Activated CD4-positive, alpha-beta T cell treated with anti-CD3 and anti-CD28 coated beads for 36 hours (primary cell): ENCODE data around the gene AP1M1. TPM values are rescaled to one million over a fixed set of nuclear protein-coding genes. Genes with fewer than 3 reads are reported as not detected.

Source experiments
- ATAC-seq: fragments of 200-7000 bp; cut with Tn5 transposase; one replicate; pipeline ENCODE4 v1.10.0; 2021; ENCODE audit warnings: mild to moderate bottlenecking, moderate library complexity
- CTCF ChIA-PET: fragments of 350-600 bp; sonication (Branson Sonifier 250); formaldehyde crosslinking; loops from one replicate; lab custom pipeline; 2021; ENCODE audit warnings: antibody characterized with exemption; lab: Charles Lee
- POLR2A ChIA-PET: fragments of 350-600 bp; sonication (Branson Sonifier 250); formaldehyde crosslinking; loops from one replicate; lab custom pipeline; 2021; ENCODE audit warnings: antibody characterized with exemption, inconsistent platforms; lab: Charles Lee
- DNase-seq: peaks from one replicate; pipeline ENCODE4 v3.0.0-alpha.2; 2020
- H3K27ac Mint-ChIP-seq: one replicate; pipeline ENCODE4 v1.8.0; 2021; ENCODE audit warnings: mixed read lengths
- H3K27me3 Mint-ChIP-seq: one replicate; pipeline ENCODE4 v1.8.0; 2021; ENCODE audit warnings: mixed read lengths
- H3K36me3 Mint-ChIP-seq: one replicate; pipeline ENCODE4 v1.8.0; 2021; ENCODE audit warnings: low read depth, mixed read lengths
- H3K4me1 Mint-ChIP-seq: one replicate; pipeline ENCODE4 v1.8.0; 2021; ENCODE audit warnings: mixed read lengths
- H3K4me3 Mint-ChIP-seq: one replicate; pipeline ENCODE4 v1.8.0; 2021; ENCODE audit warnings: mild to moderate bottlenecking, moderate library complexity, mixed read lengths
- H3K9me3 Mint-ChIP-seq: one replicate; pipeline ENCODE4 v1.8.0; 2021; ENCODE audit warnings: low read depth, mixed read lengths
- intact Hi-C, 2 experiments: fragments of 100-400 bp; cut with DNase I in 1 of 2; cut with micrococcal nuclease in 1 of 2; formaldehyde crosslinking; loops; one replicate each; pipeline versions ENCODE4 v1.14.2 to v1.15.1; 2022 to 2024; cut with DNase I, micrococcal nuclease
- total RNA-seq, 2 experiments: library from RNA; stranded (reverse); gene quantifications; one replicate each; pipeline ENCODE4 v1.2.3, GENCODE V29; 2021

The AP1M1 gene
- total RNA-seq, 2 experiments from 2014 or later, result 61.8 to 92.0 TPM

- H3K27ac Mint-ChIP-seq, result peak overlapping the region; percentile 15
- ChIA-PET POLR2A (interaction anchor here (0.5 kb wide), 1 partner anchor 67 kb away, joined by 4 read pairs; no protein-coding TSS in a partner anchor), CTCF (interaction anchor here (0.6 to 1.4 kb wide), 3 partner anchors 15 to 89 kb away, joined by 3 to 9 read pairs (median 4); partner anchors contain the start of gene FAM32A)
- ATAC-seq, result no peak
- peaks cover 37% of the 10 kb centered on the region for H3K4me1 Mint-ChIP-seq
- H3K4me3 Mint-ChIP-seq, result no peak overlapping the region
- no peak for DNase-seq
- H3K9me3 Mint-ChIP-seq, result no peaks in the 10 kb centered on the region
- no peaks in the 10 kb centered on the region for H3K27me3 Mint-ChIP-seq
- peaks cover 15% of the 10 kb centered on the region for H3K36me3 Mint-ChIP-seq
- intact Hi-C loops, result no loop called here
Observed at GRCh38 chr19:16200038-16201010, 2.6 kb downstream of the AP1M1 start.

- CTCF ChIA-PET, result interaction anchor here (1.4 kb wide), 1 partner anchor 16 kb away, joined by 9 read pairs; the partner anchor contains the start of gene FAM32A
- peak overlapping the region; percentile 15 for H3K27ac Mint-ChIP-seq
- intact Hi-C loops, result no loop called here
- H3K9me3 Mint-ChIP-seq, result no peaks in the 10 kb centered on the region
- no peaks in the 10 kb centered on the region for H3K27me3 Mint-ChIP-seq
- H3K4me3 Mint-ChIP-seq, result no peak overlapping the region
- peaks cover 15% of the 10 kb centered on the region for H3K36me3 Mint-ChIP-seq
- POLR2A ChIA-PET, result interaction anchor here (0.5 kb wide), 1 partner anchor 67 kb away, joined by 4 read pairs; no protein-coding TSS in a partner anchor
- DNase-seq, result no peak
- H3K4me1 Mint-ChIP-seq, result peaks cover 37% of the 10 kb centered on the region
- no peak for ATAC-seq
Observed at GRCh38 chr19:16201011-16201391, 3.3 kb downstream of the AP1M1 start.

- DNase-seq, result no peak
- no peak for ATAC-seq
- intact Hi-C loops, result no loop called here
- Mint-ChIP-seq H3K4me1 (peaks cover 44% of the 10 kb centered on the region), H3K36me3 (peaks cover 21% of the 10 kb centered on the region), H3K27me3 (no peaks in the 10 kb centered on the region), H3K27ac (peak overlapping the region; percentile 74), H3K4me3 (no peak overlapping the region), H3K9me3 (no peaks in the 10 kb centered on the region)
- CTCF ChIA-PET, result no interaction called here
- POLR2A ChIA-PET, result interaction anchor here (0.6 kb wide), 1 partner anchor 237 kb away, joined by 3 read pairs; no protein-coding TSS in a partner anchor
Observed at GRCh38 chr19:16202320-16203255, 4.9 kb downstream of the AP1M1 start.

GRCh38 chr19:16203256-16204004 lies 5.7 kb downstream of the AP1M1 start:
- Mint-ChIP-seq H3K4me1 (peaks cover 52% of the 10 kb centered on the region), H3K27me3 (no peaks in the 10 kb centered on the region), H3K9me3 (no peaks in the 10 kb centered on the region), H3K36me3 (peaks cover 30% of the 10 kb centered on the region), H3K4me3 (no peak overlapping the region), H3K27ac (no peak overlapping the region)
- no peak for DNase-seq
- no peak for ATAC-seq
- ChIA-PET CTCF (no interaction called here), POLR2A (no interaction called here)
- intact Hi-C loops, result no loop called here

- POLR2A ChIA-PET, result no interaction called here
- CTCF ChIA-PET, result no interaction called here
Observed at GRCh38 chr19:16204005-16204294, 6.2 kb downstream of the AP1M1 start.

GRCh38 chr19:16205205-16206045 lies 7.7 kb downstream of the AP1M1 start:
- Mint-ChIP-seq H3K27ac (no peak overlapping the region), H3K27me3 (no peaks in the 10 kb centered on the region), H3K4me3 (no peak overlapping the region), H3K36me3 (peaks cover 47% of the 10 kb centered on the region), H3K9me3 (no peaks in the 10 kb centered on the region), H3K4me1 (peaks cover 45% of the 10 kb centered on the region)
- POLR2A ChIA-PET, result no interaction called here
- CTCF ChIA-PET, result interaction anchor here (0.6 kb wide), 1 partner anchor 291 kb away, joined by 3 read pairs; the partner anchor contains the start of genes C19orf44 and CALR3
- no peak for ATAC-seq
- intact Hi-C loops, result no loop called here
- DNase-seq, result no peak

More at GRCh38 chr19:16204005-16204294, 6.2 kb downstream of the AP1M1 start:
- Mint-ChIP-seq H3K4me1 (peaks cover 50% of the 10 kb centered on the region), H3K4me3 (no peak overlapping the region), H3K36me3 (peaks cover 35% of the 10 kb centered on the region), H3K27ac (no peak overlapping the region), H3K9me3 (no peaks in the 10 kb centered on the region), H3K27me3 (no peaks in the 10 kb centered on the region)
- intact Hi-C loops, result no loop called here
- ATAC-seq, result no peak
- DNase-seq, result no peak

- Mint-ChIP-seq H3K27ac (no peak overlapping the region), H3K9me3 (no peaks in the 10 kb centered on the region), H3K4me3 (no peak overlapping the region), H3K36me3 (peaks cover 49% of the 10 kb centered on the region), H3K4me1 (peaks cover 40% of the 10 kb centered on the region), H3K27me3 (no peaks in the 10 kb centered on the region)
- intact Hi-C loops, result no loop called here
- POLR2A ChIA-PET, result no interaction called here
- DNase-seq (no peak), ATAC-seq (no peak)
- CTCF ChIA-PET, result interaction anchor here (0.9 kb wide), 2 partner anchors 20 to 39 kb away, joined by 3 to 4 read pairs; no protein-coding TSS in a partner anchor
Observed at GRCh38 chr19:16206046-16206605, 8.4 kb downstream of the AP1M1 start.

GRCh38 chr19:16206637-16207036 lies 8.9 kb downstream of the AP1M1 start:
- no peaks in the 10 kb centered on the region for H3K9me3 Mint-ChIP-seq
- POLR2A ChIA-PET, result no interaction called here
- intact Hi-C loops, result no loop called here
- DNase-seq (no peak), ATAC-seq (no peak)
- H3K36me3 Mint-ChIP-seq, result peaks cover 51% of the 10 kb centered on the region
- H3K4me1 Mint-ChIP-seq, result peaks cover 38% of the 10 kb centered on the region
- H3K4me3 Mint-ChIP-seq, result no peak overlapping the region
- no peaks in the 10 kb centered on the region for H3K27me3 Mint-ChIP-seq
- CTCF ChIA-PET, result interaction anchor here (0.9 kb wide), 2 partner anchors 20 to 39 kb away, joined by 3 to 4 read pairs; no protein-coding TSS in a partner anchor
- H3K27ac Mint-ChIP-seq, result peak overlapping the region; percentile 40

- no peak for ATAC-seq
- CTCF ChIA-PET, result interaction anchor here (0.9 to 1.0 kb wide), 2 partner anchors 12 to 38 kb away, joined by 3 to 4 read pairs; no protein-coding TSS in a partner anchor
Observed at GRCh38 chr19:16207063-16207462, 9.4 kb downstream of the AP1M1 start.

More at GRCh38 chr19:16207063-16207462, 9.4 kb downstream of the AP1M1 start:
- H3K4me3 Mint-ChIP-seq, result no peak overlapping the region
- H3K27ac Mint-ChIP-seq, result peak overlapping the region; percentile 40
- no peaks in the 10 kb centered on the region for H3K9me3 Mint-ChIP-seq
- peaks cover 55% of the 10 kb centered on the region for H3K36me3 Mint-ChIP-seq
- no peak for DNase-seq
- intact Hi-C loops, result no loop called here
- H3K4me1 Mint-ChIP-seq, result peaks cover 42% of the 10 kb centered on the region
- POLR2A ChIA-PET, result interaction anchor here (0.6 kb wide), 1 partner anchor 96 kb away, joined by 3 read pairs; no protein-coding TSS in a partner anchor
- H3K27me3 Mint-ChIP-seq, result no peaks in the 10 kb centered on the region
